ENCODE data around the gene GPC5.

DNA sequence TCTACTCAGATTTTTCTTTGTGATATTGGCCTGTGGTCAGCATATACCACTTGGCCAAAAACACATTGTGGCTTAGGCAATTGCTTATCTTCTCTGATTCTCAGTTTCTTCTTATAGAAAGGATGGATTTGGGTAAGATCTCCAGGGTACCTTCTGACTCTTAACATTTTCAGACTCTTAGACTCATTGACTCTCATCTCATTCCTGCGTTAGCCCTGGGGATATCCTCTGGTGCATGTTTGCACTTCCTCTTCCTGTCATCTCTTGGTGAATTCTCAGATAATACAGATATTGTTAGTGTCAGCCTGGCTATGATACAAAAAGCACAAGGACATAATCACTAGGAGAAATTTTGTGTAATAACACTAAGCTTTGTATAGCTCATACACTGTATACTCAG lies 1335.6 kb downstream of the GPC5 start:
- TF ChIP-seq CTBP1 (IDR thresholded peaks at IDR 0.05; ENCODE audit: borderline replicate concordance) (no peak), ELF4 (IDR thresholded peaks at IDR 0.05) (no peak), BHLHE40 (IDR thresholded peaks at IDR 0.05; ENCODE audit: borderline replicate concordance) (no peak), HDGF (IDR thresholded peaks at IDR 0.05; ENCODE audit: borderline replicate concordance) (no peak), FOXA1 (IDR thresholded peaks at IDR 0.05) (no peak), SP1 (IDR thresholded peaks at IDR 0.05) (no peak), FOXK2 (IDR thresholded peaks at IDR 0.05) (no peak)
- TF ChIP-seq, protein P1, sequence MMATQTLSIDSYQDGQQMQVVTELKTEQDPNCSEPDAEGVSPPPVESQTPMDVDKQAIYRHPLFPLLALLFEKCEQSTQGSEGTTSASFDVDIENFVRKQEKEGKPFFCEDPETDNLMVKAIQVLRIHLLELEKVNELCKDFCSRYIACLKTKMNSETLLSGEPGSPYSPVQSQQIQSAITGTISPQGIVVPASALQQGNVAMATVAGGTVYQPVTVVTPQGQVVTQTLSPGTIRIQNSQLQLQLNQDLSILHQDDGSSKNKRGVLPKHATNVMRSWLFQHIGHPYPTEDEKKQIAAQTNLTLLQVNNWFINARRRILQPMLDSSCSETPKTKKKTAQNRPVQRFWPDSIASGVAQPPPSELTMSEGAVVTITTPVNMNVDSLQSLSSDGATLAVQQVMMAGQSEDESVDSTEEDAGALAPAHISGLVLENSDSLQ (IDR thresholded peaks at IDR 0.05) = no peak

Data from HEK293T (cell line).